Dendritic cell treated with granulocyte-macrophage colony-stimulating factor and Interleukin-4, amounts not matched to agents 40 ng/mL and 50 ng/mL, for 4 days (primary cell): ENCODE data around the gene LCE7A.

Source experiments
- H3K27ac Mint-ChIP-seq: one replicate; pipeline ENCODE4 v1.8.0; 2022; ENCODE audit warnings: mild to moderate bottlenecking, mixed read lengths
- H3K27me3 Mint-ChIP-seq: one replicate; pipeline ENCODE4 v1.8.0; 2022; ENCODE audit warnings: mild to moderate bottlenecking, mixed read lengths
- H3K36me3 Mint-ChIP-seq: one replicate; pipeline ENCODE4 v1.8.0; 2022; ENCODE audit warnings: low read depth, mixed read lengths
- H3K4me1 Mint-ChIP-seq: one replicate; pipeline ENCODE4 v1.8.0; 2022; ENCODE audit warnings: low read depth, mixed read lengths
- H3K4me3 Mint-ChIP-seq: one replicate; pipeline ENCODE4 v1.8.0; 2022; ENCODE audit warnings: mild to moderate bottlenecking, moderate library complexity, mixed read lengths
- H3K9me3 Mint-ChIP-seq: one replicate; pipeline ENCODE4 v1.8.0; 2022; ENCODE audit warnings: mixed read lengths
- intact Hi-C: fragments of 100-400 bp; cut with micrococcal nuclease; formaldehyde crosslinking; loops from one replicate; pipeline ENCODE4 v1.15.0; 2022

The LCE7A gene

GRCh38 chr1:152886758-152887409 is 27.1 kb downstream of the LCE7A start:
- peaks cover 4% of the 10 kb centered on the region for H3K4me1 Mint-ChIP-seq
- peaks cover 12% of the 10 kb centered on the region for H3K27me3 Mint-ChIP-seq
- no peak overlapping the region for H3K4me3 Mint-ChIP-seq
- no peaks in the 10 kb centered on the region for H3K9me3 Mint-ChIP-seq
- H3K27ac Mint-ChIP-seq: no peak overlapping the region
- no peaks in the 10 kb centered on the region for H3K36me3 Mint-ChIP-seq
- intact Hi-C loops: no loop called here

- no peak overlapping the region for H3K4me3 Mint-ChIP-seq
- no peaks in the 10 kb centered on the region for H3K36me3 Mint-ChIP-seq
- peaks cover 4% of the 10 kb centered on the region for H3K4me1 Mint-ChIP-seq
- H3K9me3 Mint-ChIP-seq: no peaks in the 10 kb centered on the region
- intact Hi-C loops: no loop called here
- H3K27ac Mint-ChIP-seq: no peak overlapping the region
- H3K27me3 Mint-ChIP-seq: peaks cover 15% of the 10 kb centered on the region
Measured at GRCh38 chr1:152888126-152888525, 28.3 kb downstream of the LCE7A start.

DNA sequence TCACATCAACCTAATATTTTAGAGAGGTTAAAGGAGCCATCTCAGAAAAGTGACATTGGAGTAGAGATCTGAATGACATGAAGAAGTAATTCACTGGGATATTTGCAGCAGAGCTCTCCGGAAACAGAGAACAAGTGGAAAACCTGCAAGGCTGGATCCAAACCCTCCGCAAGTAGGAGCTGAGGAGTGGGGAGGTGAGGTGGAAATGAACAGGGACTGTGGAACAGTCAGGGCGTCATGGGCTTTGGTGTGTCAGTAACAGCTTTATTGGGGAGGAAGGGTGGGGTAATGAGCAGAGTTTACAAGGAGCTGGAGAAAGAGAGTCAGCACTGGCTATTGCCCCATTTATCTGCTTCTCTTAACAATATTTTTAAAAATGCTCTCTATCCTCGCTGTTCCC is 39.2 kb downstream of the LCE7A start:
- H3K27ac Mint-ChIP-seq: no peak overlapping the region
- peaks cover 17% of the 10 kb centered on the region for H3K27me3 Mint-ChIP-seq

DNA sequence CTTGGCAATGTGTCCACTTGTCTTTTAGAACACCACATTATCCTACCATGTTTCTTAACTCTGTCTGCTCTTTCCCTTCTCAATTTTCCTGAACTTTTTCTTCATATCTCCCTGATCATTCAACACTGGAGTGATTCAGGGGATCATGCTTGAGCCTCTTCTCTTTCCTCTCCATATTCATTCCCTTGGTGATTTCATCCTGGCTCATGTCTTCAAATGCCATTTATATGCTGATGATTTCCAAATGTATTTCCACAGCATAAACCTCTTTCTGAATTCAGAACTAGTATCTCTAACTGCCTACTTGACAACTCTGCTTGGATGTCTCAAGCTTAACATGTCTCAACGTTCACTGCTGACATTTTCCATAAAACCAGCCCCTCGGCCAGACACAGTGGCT is 40.1 kb downstream of the LCE7A start:
- Mint-ChIP-seq H3K36me3 (no peaks in the 10 kb centered on the region), H3K27me3 (peaks cover 14% of the 10 kb centered on the region), H3K27ac (no peak overlapping the region), H3K9me3 (no peaks in the 10 kb centered on the region), H3K4me1 (no peaks in the 10 kb centered on the region), H3K4me3 (no peak overlapping the region)
- intact Hi-C loops: no loop called here

More for the DNA sequence above, 39.2 kb downstream of the LCE7A start:
- Mint-ChIP-seq H3K36me3 (no peaks in the 10 kb centered on the region), H3K4me3 (no peak overlapping the region), H3K4me1 (no peaks in the 10 kb centered on the region), H3K9me3 (no peaks in the 10 kb centered on the region)
- intact Hi-C loops: no loop called here

DNA sequence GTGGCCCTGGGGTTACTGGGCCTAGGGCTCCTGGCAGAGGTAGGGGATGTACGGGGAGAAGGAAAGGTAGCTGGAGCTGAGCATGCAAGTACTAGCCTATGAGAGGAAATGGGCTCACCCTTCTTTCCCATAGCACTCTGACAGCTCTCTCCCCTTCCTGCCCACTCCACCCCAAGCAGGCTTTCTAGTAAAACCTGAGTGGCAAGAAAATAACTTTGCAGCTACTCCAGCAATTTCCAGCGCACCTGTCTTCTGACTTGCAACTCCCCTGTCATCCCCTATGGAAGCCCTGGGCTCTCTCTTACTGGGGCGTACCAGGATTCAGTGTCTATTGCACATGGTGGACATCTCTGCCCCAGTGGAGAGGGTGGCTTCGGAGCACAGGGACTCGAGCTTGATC is 41.8 kb downstream of the LCE7A start:
- Mint-ChIP-seq H3K9me3 (no peaks in the 10 kb centered on the region), H3K27me3 (peaks cover 10% of the 10 kb centered on the region), H3K27ac (no peak overlapping the region), H3K36me3 (no peaks in the 10 kb centered on the region), H3K4me3 (no peak overlapping the region), H3K4me1 (no peaks in the 10 kb centered on the region)
- intact Hi-C loops: no loop called here

GRCh38 chr1:152902636-152903035 is 42.8 kb downstream of the LCE7A start:
- no peak overlapping the region for H3K4me3 Mint-ChIP-seq
- H3K27me3 Mint-ChIP-seq: peaks cover 10% of the 10 kb centered on the region
- no peaks in the 10 kb centered on the region for H3K4me1 Mint-ChIP-seq
- no peak overlapping the region for H3K27ac Mint-ChIP-seq
- no peaks in the 10 kb centered on the region for H3K9me3 Mint-ChIP-seq
- intact Hi-C loops: no loop called here
- no peaks in the 10 kb centered on the region for H3K36me3 Mint-ChIP-seq

DNA sequence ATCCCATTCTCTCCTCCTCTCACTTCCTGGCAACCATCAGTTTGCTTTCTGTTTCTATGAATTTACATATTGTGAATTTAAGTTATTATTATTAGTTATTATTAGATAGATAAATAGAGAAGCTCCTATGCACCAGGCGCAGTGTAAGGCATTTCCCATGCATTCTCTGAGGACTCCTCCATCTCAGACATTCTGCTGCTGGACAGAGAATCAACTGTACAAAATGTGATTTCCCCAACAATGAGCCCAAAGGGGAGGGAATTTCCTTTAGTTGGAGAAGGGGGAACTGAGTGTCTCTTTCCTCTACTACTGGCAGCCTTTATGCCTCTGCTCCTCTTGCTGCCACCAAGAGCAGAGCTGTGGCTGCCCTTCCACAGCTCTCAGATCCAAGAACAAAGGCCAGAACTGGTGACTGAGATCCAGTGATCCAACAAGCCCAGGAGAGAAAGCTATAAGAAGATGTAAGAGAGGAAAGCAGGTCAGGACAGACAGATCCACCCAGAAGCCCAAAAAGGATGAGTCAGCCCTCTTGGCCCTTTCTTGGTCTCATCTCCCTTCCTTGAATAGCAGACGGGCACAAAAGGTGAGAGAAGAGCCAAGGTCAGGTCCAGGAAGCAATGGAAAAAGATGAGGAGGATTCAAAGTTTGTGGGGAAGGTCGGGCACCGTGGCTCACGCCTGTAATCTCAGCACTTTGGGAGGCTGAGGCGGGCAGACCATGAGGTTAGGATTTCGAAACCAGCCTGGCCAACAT is 45.1 kb downstream of the LCE7A start:
- Mint-ChIP-seq H3K27me3 (peaks cover 12% of the 10 kb centered on the region), H3K9me3 (no peaks in the 10 kb centered on the region), H3K36me3 (no peaks in the 10 kb centered on the region), H3K4me1 (no peaks in the 10 kb centered on the region), H3K4me3 (no peak overlapping the region), H3K27ac (no peak overlapping the region)
- intact Hi-C loops: no loop called here

DNA sequence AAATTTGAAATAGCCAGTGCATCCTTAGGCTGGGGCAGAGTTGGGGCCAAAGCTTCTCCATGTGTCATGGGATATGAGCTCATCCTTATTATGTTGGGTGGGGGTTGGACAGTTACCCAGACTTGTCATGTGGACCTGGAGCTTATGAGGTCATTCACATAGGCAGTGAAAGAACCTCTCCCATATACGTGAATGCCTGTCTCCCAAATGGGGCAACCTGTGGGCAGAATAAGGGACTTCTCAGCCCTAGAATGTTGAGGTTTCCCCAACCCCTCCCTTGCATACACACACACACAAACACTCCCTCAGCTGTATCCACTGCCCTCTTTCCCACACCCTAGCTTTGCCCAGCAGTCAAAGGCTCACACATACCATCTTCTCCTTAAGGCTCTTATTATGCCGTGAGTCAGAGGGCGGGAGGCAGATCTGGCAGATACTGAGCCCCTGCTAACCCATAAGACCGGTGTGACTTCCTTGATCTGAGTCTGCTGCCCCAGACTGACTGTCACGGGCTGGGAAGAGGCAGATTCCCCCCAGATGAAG is 46.3 kb downstream of the LCE7A start:
- H3K4me3 Mint-ChIP-seq: no peak overlapping the region
- H3K27ac Mint-ChIP-seq: no peak overlapping the region
- intact Hi-C loops: no loop called here

GRCh38 chr1:152907686-152908601 is 48.1 kb downstream of the LCE7A start, which contains the start of gene IVL:
Gene IVL (plus strand): TSS chr1:152908546. CDS start chr1:152909798, 1,252 bp downstream.
- H3K9me3 Mint-ChIP-seq: no peaks in the 10 kb centered on the region
- intact Hi-C loops: no loop called here
- no peak within 1 kb of the TSS for H3K4me3 Mint-ChIP-seq
- no peaks in the 10 kb centered on the region for H3K4me1 Mint-ChIP-seq
- H3K36me3 Mint-ChIP-seq: no peaks in the 10 kb centered on the region
- no peak within 1 kb of the TSS for H3K27ac Mint-ChIP-seq
- H3K27me3 Mint-ChIP-seq: peaks cover 21% of the 10 kb centered on the region

More for the DNA sequence above, 46.3 kb downstream of the LCE7A start:
- Mint-ChIP-seq H3K4me1 (no peaks in the 10 kb centered on the region), H3K9me3 (no peaks in the 10 kb centered on the region), H3K36me3 (no peaks in the 10 kb centered on the region), H3K27me3 (peaks cover 17% of the 10 kb centered on the region)

- Mint-ChIP-seq H3K27me3 (peaks cover 21% of the 10 kb centered on the region), H3K36me3 (no peaks in the 10 kb centered on the region), H3K4me3 (no peak overlapping the region), H3K4me1 (no peaks in the 10 kb centered on the region), H3K27ac (no peak overlapping the region), H3K9me3 (no peaks in the 10 kb centered on the region)
- intact Hi-C loops: no loop called here
Measured at GRCh38 chr1:152909206-152909605, 49.4 kb downstream of the LCE7A start.
